Astrocyte of the cerebellum (primary cell): Measurements from ENCODE around the gene EPG5.

Experiments
- DNase-seq: peaks from one replicate; pipeline ENCODE4 v3.0.0-alpha.2; 2011; ENCODE audit warnings: low read depth
- H3K4me3 ChIP-seq: 2 replicates; pipeline ENCODE4 v1.5.1; 2011; ENCODE audit warnings: mild to moderate bottlenecking, low read depth, low read length, moderate library complexity
- in situ Hi-C: cut with HindIII; loops from 2 replicates; pipeline ENCODE4 v1.10.0; 2017; ENCODE audit warnings: low sequenced_read_pairs
- TF ChIP-seq, protein P1 (sequence below): IDR thresholded peaks from 2 replicates; pipeline ENCODE4 v1.5.1; 2012; ENCODE audit warnings: low read length, low read depth, moderate library complexity, mild to moderate bottlenecking; ENCODE audit errors: missing control alignments

Gene EPG5

GRCh38 chr18:45945669-45946068 lies 21.5 kb downstream of the EPG5 start:
- TF ChIP-seq, protein P1, sequence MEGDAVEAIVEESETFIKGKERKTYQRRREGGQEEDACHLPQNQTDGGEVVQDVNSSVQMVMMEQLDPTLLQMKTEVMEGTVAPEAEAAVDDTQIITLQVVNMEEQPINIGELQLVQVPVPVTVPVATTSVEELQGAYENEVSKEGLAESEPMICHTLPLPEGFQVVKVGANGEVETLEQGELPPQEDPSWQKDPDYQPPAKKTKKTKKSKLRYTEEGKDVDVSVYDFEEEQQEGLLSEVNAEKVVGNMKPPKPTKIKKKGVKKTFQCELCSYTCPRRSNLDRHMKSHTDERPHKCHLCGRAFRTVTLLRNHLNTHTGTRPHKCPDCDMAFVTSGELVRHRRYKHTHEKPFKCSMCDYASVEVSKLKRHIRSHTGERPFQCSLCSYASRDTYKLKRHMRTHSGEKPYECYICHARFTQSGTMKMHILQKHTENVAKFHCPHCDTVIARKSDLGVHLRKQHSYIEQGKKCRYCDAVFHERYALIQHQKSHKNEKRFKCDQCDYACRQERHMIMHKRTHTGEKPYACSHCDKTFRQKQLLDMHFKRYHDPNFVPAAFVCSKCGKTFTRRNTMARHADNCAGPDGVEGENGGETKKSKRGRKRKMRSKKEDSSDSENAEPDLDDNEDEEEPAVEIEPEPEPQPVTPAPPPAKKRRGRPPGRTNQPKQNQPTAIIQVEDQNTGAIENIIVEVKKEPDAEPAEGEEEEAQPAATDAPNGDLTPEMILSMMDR = no peak
- in situ Hi-C loops = no loop called here
- no peak for DNase-seq
- no peak overlapping the region for H3K4me3 ChIP-seq

GRCh38 chr18:45940724-45941123 lies 26.4 kb downstream of the EPG5 start:
- DNase-seq = no peak
- in situ Hi-C loops = no loop called here
- H3K4me3 ChIP-seq = no peak overlapping the region
- TF ChIP-seq, protein P1 = no peak

DNA sequence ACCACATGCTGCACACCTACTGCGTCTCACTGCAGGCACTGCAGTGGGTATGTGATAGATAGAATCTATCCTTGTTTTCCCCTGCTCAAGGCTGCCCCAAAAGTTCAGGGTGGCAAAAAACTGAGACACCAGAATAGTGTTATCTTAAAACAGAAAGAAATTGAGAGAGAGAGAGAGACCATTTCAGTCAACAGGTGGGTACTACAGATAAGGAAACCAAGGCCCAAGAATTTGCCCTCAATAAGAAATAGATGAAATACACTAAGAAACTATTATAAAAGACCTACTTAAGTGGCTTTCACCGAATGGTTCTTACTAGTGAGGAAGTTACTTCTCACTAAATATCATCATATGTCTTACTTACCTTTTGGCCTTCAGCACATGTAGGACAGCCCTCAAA lies 27.9 kb downstream of the EPG5 start:
- TF ChIP-seq, protein P1 = no peak
- no peak for DNase-seq
- in situ Hi-C loops = no loop called here
- H3K4me3 ChIP-seq = no peak overlapping the region

DNA sequence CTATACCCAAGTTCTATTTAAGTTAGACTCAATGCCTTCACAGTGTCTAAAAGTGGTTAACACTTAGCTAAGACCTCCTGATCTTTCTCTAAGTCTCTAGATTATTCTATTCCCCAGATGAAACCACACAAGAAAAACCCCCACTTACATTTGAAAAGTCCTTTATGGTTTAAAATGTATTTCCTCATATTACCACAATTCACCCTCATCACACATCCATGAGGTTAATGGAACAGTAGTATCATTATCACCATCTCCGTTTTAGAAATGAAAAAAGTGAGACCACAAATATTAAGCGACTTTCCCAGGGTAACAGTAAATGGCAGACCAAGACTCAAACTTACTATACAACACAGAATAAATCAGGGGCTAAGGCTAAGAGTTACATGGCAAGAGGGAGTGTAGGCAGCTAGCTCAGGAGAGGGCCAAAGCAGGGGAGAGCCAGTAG lies 28.6 kb downstream of the EPG5 start:
- in situ Hi-C loops = no loop called here
- no peak for DNase-seq
- TF ChIP-seq, protein P1 = no peak
- no peak overlapping the region for H3K4me3 ChIP-seq

- TF ChIP-seq, protein P1 = no peak
- no peak overlapping the region for H3K4me3 ChIP-seq
- peak; percentile 64 for DNase-seq
- in situ Hi-C loops = no loop called here
Observed at GRCh38 chr18:45935591-45936335, 31.4 kb downstream of the EPG5 start.

DNA sequence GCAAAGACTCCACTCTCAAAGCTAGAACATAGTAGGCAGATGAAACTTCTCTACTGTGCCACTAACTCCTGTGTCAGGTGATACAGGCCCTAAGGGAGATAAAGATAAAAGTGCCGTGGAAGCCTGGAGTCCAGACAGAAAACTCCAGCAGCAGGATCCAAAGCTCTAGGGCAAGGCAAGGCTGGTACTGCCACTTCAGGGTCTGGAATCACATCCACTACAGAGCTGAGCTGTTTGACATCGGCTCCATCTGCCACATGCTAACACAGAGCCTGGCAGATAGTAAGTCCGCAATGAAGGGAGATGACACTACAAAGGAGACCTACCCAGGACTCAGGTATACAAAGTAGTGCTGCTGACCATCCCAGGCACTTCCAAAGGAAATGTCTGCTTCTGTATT lies 34.4 kb downstream of the EPG5 start:
- TF ChIP-seq, protein P1 = no peak
- no peak overlapping the region for H3K4me3 ChIP-seq
- in situ Hi-C loops = no loop called here
- no peak for DNase-seq
